ENCODE measurements around the gene WASF3.
"Not testable (repeated sequence)": the region's sequence is repeated elsewhere in the genome, so short reads cannot be mapped to it uniquely, and the experiment has no call there.

The WASF3 gene

DNA sequence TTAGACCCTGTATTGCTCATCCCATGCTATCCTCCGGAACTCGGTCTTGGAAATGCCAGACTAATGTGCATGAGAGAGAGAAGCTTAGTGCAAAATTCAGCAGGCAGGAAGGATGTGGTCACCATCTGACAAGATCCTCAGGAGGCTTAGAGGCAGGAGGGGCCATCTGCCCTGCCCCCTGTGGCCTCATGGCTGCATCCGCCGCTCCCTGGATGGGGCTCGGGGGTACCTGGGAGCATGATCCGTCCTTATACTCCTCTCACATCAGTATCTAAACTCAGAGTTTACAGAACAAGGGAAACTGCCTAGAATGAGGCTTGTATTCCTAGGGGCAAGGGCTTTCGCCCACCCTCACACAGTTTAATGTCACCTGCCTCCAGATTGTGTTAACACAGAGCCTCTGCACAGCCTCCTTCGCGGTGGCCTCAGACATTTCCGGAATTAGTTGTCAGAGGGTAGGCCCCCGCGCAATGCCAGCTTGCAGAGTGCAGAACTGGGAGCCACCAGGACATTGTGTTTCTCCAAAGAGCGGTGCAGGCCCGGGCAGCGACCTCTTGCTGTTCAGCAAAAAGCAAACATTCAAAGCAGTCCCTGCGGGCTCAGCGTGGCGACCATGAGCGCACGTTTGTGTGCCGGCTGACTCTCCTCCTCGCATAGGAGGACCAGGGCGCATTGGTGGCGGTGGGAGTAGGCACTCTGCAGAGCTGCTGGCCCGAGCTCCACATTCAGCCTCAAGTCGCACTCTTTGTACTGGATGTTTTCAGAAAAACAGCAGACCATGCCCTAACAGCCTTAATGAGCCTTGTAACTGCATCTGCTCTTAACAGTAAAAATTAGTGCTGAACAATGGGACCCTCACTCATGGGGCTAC lies 164.0 kb downstream of the WASF3 start:
- peak; percentile 20 for DNase-seq

DNA sequence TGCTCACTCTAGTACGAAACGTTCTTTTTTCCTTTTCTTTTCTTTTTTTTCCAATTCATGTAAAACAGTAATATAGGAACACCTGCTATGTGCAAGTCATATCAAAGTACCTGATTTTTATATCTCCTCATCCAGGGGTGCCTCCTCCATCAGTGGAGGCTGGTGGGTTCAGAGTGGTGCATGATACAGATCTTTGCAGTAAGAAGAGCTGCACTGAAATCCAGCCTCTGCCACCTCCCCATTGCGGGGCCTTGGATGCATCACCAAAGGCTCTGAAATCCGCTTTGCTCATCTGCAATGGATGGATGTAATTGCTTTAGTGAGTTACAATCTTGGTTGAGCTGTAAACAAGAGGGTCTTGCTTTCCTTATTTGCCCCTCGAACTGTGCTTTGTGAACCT lies 164.8 kb downstream of the WASF3 start:
- DNase-seq = no peak

DNA sequence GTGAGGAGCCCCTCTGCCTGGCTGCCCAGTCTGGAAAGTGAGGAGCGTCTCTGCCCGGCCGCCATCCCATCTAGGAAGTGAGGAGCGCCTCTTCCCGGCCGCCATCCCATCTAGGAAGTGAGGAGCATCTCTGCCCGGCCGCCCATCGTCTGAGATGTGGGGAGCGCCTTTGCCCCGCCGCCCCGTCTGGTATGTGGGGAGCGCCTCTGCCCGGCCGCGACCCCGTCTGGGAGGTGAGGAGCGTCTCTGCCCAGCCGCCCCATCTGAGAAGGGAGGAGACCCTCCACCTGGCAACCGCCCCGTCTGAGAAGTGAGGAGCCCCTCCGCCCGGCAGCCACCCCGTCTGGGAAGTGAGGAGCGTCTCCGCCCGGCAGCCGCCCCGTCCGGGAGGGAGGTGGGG lies 166.1 kb downstream of the WASF3 start:
- DNase-seq = not testable (repeated sequence)

DNA sequence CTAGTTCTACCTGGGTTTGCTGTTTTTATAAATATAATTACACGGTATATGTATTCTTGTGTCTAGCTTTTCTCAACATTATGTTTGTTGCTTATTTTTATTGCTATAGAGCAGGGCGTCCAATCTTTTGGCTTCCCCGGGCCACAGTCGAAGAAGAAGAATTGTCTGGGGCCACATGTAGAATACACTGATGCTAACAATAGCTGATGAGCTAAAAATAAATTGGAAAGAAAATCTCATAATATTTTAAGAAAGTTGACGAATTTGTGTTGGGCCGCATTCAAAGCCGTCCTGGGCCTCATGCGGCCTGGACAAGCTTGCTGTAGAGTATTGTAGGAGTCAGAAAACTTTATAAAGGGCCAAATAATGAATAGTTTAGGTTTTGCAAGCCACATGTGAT lies 169.2 kb downstream of the WASF3 start:
- DNase-seq = no peak

DNA sequence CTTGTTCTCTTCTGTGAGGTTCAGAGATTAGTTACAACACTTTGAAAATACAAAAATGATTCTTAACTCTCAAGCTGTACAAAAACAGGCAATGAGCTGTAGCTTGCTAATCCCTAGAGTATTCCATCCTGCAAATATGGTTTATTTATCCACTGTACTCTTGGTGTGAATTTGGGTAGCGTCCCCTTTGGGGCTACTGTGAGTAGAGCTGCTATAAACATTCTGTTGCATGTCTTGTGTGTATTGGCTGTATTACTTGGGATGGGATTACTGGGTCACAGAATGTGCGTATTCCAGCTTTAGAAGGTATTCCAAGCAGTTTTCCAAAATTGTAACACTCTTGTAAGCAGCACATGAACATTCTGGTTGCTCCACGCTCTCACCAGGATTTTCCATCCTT lies 169.6 kb downstream of the WASF3 start:
- DNase-seq = no peak

- DNase-seq = no peak
Measured at GRCh38 chr13:26727633-26728032, 170.2 kb downstream of the WASF3 start.

DNA sequence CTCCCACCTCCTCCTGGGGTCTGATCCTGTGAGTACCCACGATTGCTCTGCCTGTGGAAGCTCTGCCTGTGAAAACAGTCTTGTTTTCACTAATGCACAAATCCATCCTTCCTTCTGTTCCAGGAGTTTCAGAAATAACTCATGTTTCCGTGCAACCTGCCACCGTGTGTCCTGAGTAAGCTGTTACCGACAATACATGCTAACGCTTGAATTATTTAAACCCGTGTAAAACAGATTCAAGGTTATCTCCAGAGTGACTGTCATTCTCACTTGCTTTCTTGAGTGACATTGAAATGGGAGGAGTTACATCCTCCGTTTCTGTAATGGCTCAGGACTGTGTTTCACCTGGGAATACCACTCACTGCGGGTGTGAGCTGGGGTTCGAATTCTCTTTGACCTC lies 178.2 kb downstream of the WASF3 start:
- DNase-seq = no peak
